ELR (cell line): ENCODE measurements around the gene MIDN.

Experiments used
- DNase-seq: peaks from one replicate; pipeline ENCODE4 v3.0.0-alpha.2; 2015; ENCODE audit warnings: low read depth

Gene MIDN

GRCh38 chr19:1220976-1221903, 27.1 kb upstream of the MIDN start:
- peak; percentile 67 for DNase-seq

- DNase-seq: no peak
Observed at GRCh38 chr19:1221904-1222255, 26.5 kb upstream of the MIDN start.

- DNase-seq: no peak
Observed at GRCh38 chr19:1222394-1222793, 26.0 kb upstream of the MIDN start.

- DNase-seq: peak; percentile 71
Observed at GRCh38 chr19:1223018-1223855, 25.1 kb upstream of the MIDN start.

- no peak for DNase-seq
Observed at GRCh38 chr19:1224047-1224825, 24.1 kb upstream of the MIDN start.

- DNase-seq: no peak
Observed at GRCh38 chr19:1224847-1225246, 23.5 kb upstream of the MIDN start.

GRCh38 chr19:1225440-1226226, 22.8 kb upstream of the MIDN start:
- DNase-seq: no peak

- no peak for DNase-seq
Observed at GRCh38 chr19:1226227-1226518, 22.2 kb upstream of the MIDN start.

GRCh38 chr19:1226522-1227303, 21.7 kb upstream of the MIDN start:
- DNase-seq: no peak

GRCh38 chr19:1227304-1228054, 20.9 kb upstream of the MIDN start:
- no peak for DNase-seq

GRCh38 chr19:1228161-1228957, 20.0 kb upstream of the MIDN start:
- DNase-seq: no peak

GRCh38 chr19:1229056-1229923, 19.1 kb upstream of the MIDN start:
- DNase-seq: no peak

- DNase-seq: no peak
Observed at GRCh38 chr19:1229924-1230782, 18.2 kb upstream of the MIDN start.

GRCh38 chr19:1230783-1231489, 17.4 kb upstream of the MIDN start:
- no peak for DNase-seq

- no peak for DNase-seq
Observed at GRCh38 chr19:1231729-1232637, 16.4 kb upstream of the MIDN start.

- DNase-seq: peak; percentile 64
Observed at GRCh38 chr19:1232652-1233072, 15.7 kb upstream of the MIDN start.
